HG02938 (cell line): ENCODE data around the gene COLEC11.
"Not testable (repeated sequence)": the region's sequence is repeated elsewhere in the genome, so short reads cannot be mapped to it uniquely, and the experiment has no call there.

ENCODE experiments used
- ATAC-seq: cut with Tn5 transposase; IDR thresholded peaks from one replicate; pipeline ENCODE4 v1.9.1; 2021; ENCODE audit warnings: mild to moderate bottlenecking, moderate library complexity; ENCODE audit not compliant: unreplicated experiment

COLEC11 gene

DNA sequence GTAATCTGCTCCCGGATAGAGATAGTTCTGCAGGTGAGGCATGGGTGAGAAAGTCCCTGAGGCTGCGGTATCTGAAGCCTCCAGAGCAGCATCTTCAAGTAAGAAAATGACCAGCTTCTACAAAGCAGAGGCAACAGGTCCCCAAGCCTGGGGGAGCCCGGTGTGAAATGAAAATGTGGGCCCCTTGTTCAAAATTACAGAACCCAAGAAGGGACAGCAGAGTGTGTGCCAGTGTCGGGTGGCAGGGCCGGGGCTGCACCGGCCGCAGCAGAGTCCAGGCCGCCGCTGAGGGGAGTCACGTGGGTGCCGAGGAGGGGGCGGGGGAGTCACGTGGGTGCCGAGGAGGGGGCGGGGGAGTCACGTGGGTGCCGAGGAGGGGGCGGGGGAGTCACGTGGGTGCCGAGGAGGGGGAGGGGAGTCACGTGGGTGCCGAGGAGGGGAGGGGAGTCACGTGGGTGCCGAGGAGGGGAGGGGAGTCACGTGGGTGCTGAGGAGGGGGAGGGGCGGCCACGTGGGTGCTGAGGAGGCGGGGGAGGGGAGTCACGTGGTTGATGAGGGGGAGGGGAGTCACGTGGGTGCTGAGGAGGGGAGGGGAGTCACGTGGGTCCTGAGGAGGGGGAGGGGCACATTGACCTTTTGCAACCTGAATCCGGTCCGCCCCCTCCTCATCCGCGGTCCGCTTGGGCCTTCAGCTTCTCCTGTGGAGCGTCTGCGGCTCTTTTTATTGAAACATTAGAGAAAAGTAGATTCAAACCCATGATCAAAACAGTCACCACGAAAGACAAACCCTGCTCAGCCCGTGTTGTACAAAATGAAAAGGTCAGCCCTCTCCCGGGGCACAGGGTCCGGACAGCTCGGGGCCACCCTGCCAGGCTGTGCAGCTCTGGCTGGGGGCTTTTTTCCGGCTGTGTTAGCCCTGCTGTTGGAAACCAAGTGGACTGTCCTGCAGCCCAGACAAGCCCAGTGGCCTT, 10.4 kb downstream of the COLEC11 start:
- ATAC-seq = no peak

DNA sequence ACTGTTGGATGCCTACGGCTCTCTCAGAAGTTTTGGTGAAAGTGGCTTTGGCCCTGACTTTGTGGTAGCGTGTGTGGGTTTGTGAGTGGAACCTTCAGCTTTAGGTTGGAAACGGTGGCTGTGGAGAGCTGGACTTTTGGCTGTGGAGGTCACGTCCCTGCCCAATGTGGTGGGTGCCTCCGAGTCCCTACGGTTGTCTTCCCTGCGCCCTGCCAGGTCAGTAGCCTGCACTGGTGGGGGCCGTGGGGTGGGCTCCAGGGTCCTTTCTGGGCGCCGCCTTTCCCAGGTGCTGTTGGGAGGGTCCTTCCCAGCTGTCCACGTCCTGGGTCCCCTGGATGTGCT, 11.1 kb downstream of the COLEC11 start:
- ATAC-seq = no peak

DNA sequence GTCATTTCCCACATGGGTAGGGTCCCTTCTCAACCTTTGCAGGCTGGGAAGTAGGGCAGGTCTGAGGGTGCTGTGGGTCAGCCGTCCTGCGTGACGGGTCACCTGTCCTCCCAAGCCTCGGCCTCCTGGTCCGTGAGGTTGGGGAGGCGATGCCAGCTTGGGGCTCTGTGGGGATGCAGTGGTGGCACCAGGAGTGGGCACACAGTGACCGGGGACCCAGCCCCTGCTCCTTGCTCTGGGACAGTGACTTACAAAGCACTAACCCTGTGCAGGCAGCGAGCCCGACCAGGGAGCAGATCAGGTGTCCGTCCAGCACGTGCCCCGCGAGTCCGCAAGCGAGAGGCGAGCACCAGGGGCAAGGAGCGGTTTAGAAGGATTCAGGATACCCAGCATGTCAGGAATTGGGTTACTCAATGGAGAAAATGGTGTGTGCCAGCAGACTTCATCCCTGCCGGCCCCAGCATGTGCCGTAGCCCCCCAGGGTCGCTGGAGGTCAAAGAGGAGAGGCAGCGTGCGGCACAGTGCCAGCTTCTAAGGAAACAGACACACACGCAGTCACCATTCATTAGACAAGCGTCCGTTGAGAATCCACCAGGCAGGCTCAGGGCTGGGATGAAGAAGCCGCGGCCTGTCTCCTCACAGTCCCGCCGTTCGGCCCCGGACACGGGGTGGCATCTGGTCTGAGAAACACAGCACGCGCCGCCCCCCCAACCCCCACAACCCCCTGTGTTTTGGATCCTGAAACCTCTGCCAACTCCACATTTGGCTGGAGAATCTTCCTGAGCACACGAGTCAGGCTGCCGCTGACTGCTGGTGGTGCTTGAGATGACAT, 11.7 kb downstream of the COLEC11 start:
- ATAC-seq = no peak

DNA sequence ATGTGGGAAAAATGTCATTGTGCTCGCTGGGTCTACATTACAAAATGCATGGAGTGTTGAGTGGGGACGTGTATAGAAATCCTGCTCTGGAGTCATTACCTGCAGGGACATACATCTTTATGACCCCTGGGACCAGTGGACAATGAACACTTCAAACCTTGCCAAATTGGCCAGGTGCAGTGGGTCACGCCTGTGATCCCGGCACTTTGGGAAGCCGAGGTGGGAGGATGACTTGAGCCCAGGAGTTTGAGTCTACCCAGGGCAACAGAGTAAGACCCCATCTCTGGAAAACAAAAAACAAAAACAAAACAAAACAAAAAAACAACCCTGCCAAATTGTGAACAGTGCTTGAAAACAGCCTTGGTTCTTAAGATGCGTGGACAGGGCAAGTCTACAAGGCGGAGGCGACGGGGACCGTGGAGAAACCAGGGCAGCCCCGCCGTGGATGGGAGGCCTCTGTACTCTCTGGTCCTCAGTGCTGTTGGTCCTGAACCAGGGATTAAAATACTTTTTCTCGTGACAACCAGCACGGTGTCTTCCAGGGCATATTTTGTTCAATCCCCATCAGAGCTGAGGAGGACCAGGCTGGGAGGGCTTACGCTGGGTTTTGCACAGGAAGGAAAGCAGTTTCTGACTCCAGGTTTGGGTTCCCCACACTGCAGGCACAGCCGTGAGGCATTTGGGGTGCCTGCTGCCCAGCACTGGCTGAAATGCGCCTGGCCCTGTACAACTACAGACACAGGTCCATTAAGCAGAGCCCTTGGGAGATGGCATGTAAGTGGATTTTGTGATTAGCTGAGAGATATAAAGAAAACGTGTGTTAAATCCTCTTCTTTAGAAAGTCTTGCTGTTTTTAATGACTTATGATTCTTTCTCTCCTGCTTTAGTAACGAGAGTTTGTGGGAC, 13.7 kb downstream of the COLEC11 start:
- no peak for ATAC-seq

GRCh38 chr2:3609279-3609673, 14.4 kb downstream of the COLEC11 start:
- ATAC-seq = not testable (repeated sequence)

DNA sequence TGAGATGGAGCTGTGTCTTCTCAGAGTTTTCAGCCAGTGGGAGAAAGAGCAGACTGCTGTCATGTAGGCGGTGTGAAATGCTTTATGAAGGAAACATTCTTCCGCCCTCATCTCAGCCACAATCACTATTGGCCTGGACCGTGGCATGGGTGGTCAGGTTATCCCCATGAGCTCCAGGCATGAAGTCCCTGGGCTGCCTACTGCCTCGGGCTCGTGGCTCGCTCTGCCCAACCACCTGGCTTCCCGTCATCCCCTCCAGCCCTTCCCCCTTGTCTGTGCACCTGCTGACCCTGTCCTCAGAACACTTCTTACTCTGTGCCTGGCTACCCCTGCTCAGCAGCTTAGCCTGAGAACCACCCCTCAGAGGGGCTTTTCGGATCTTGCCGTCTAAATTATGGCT, 15.5 kb downstream of the COLEC11 start:
- ATAC-seq = no peak

DNA sequence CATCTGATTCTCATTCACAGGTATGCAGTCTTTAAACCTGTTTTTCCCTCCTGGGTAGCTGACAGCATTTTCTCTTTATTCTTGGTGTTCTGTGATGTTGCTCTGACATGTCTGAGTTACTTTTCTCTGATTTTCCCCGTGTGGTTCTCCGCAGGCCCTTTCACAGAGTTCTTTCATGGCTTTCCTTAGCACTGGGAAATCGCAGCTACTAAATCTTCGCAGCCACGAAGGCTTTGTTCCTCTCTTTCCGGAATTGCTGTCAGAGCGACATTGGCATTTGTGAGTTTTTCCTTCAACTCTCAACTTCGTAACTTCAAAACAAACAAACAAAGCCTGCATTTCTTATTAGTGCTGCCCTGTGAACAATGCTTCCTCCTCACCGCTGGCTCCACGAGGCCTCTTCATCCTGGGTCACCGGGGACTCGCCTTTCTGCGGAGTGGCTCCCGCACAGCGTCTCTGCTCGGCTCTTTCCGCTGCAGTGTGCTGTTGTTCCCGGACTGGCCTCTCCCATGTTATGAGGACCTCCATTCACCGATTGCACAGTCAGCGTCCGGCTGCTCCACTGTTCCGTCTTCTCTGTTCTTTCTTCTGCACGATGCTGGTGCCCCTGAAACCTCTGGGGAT, 16.1 kb downstream of the COLEC11 start:
- ATAC-seq = no peak

GRCh38 chr2:3611589-3611988, 16.7 kb downstream of the COLEC11 start:
- no peak for ATAC-seq

- no peak for ATAC-seq
Measured at GRCh38 chr2:3612639-3613523, 18.0 kb downstream of the COLEC11 start.

- no peak for ATAC-seq
Measured at GRCh38 chr2:3613524-3613905, 18.6 kb downstream of the COLEC11 start.

GRCh38 chr2:3614743-3615142, 19.8 kb downstream of the COLEC11 start:
- ATAC-seq = not testable (repeated sequence)

- not testable (repeated sequence) for ATAC-seq
Measured at GRCh38 chr2:3615541-3616200, 20.8 kb downstream of the COLEC11 start.

- ATAC-seq = not testable (repeated sequence)
Measured at GRCh38 chr2:3616435-3617197, 21.7 kb downstream of the COLEC11 start.

GRCh38 chr2:3617198-3617890, 22.4 kb downstream of the COLEC11 start:
- ATAC-seq = no peak

GRCh38 chr2:3618367-3618766, 23.5 kb downstream of the COLEC11 start:
- no peak for ATAC-seq

- ATAC-seq = no peak
Measured at GRCh38 chr2:3619033-3619432, 24.1 kb downstream of the COLEC11 start.

- ATAC-seq = not testable (repeated sequence)
Measured at GRCh38 chr2:3619661-3620060, 24.7 kb downstream of the COLEC11 start.

GRCh38 chr2:3620834-3621233, 25.9 kb downstream of the COLEC11 start:
- ATAC-seq = no peak
